ENCODE measurements around the gene SRRM4.

Gene SRRM4

DNA sequence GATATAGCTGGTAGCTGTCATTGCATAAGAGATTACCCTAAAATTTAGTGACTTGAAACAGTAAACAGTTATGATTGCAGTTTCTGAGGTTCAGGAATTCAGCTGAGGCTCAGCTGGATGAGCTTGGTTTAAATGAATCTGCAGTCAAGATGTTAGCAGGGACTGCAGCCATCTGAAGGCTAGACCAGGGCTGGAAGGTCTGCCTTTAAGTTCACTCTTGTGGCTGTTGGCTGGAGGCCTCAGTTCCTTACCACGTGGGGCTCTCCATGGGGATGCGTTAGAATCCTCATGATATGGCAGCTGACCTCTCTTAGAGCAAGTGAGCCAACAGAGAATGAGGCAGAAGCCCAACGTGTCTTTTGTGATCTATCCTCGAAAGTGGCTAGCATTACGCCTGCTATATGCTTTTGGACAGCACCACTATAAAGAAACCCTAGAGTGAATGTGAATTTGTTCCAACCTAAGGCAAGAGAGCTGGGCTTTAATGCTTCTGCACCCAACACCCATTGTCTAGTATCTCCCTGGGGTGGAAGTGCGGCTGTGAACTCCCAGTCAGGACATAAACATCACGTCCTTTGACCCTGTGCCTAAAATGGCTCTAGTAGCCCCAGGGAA is 223.4 kb downstream of the SRRM4 start:
- no peak for TF ChIP-seq ESRRG (CRISPR knock-in tag; IDR thresholded peaks at IDR 0.05)
- no peak for TF ChIP-seq ZFP30 (CRISPR knock-in tag; IDR thresholded peaks at IDR 0.05)
- TF ChIP-seq RARB (CRISPR knock-in tag; IDR thresholded peaks at IDR 0.05), result no peak
- TF ChIP-seq, protein P1, sequence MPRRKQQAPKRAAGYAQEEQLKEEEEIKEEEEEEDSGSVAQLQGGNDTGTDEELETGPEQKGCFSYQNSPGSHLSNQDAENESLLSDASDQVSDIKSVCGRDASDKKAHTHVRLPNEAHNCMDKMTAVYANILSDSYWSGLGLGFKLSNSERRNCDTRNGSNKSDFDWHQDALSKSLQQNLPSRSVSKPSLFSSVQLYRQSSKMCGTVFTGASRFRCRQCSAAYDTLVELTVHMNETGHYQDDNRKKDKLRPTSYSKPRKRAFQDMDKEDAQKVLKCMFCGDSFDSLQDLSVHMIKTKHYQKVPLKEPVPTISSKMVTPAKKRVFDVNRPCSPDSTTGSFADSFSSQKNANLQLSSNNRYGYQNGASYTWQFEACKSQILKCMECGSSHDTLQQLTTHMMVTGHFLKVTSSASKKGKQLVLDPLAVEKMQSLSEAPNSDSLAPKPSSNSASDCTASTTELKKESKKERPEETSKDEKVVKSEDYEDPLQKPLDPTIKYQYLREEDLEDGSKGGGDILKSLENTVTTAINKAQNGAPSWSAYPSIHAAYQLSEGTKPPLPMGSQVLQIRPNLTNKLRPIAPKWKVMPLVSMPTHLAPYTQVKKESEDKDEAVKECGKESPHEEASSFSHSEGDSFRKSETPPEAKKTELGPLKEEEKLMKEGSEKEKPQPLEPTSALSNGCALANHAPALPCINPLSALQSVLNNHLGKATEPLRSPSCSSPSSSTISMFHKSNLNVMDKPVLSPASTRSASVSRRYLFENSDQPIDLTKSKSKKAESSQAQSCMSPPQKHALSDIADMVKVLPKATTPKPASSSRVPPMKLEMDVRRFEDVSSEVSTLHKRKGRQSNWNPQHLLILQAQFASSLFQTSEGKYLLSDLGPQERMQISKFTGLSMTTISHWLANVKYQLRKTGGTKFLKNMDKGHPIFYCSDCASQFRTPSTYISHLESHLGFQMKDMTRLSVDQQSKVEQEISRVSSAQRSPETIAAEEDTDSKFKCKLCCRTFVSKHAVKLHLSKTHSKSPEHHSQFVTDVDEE (CRISPR knock-in tag; IDR thresholded peaks at IDR 0.05), result no peak
- ATAC-seq, result no peak

DNA sequence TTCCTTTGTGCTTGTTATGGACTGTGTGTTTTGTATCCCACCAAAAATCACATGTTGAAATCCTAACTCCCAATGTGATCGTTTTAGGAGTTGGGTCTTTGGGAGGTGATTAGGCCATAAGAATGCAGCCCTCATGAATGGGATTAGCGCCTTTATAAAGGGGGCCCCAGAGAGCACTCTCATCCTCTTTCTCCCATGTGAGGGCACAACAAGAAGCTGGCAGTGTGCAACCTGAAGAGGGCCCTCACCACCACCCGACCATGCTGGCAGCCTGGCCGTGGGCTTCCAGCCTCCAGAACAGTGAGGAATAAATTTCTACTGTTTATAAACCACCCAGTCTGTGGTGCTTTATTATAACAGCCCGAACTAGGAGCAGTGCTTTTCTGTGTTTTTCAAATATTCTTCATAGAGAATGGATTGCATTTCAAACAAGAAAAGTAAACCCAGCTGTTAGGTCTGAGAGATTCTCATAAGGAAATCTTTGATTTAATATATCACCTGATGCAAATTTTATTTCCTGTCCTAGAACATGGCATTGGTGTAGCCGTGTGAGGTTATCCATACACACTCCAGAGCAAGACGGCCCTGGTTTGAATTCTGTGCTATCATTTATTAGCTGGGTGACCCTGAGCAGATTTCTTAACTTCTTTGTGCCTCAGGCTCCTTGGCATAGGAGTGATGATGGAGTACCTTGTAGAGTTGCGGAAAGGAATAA is 225.2 kb downstream of the SRRM4 start:
- no peak for TF ChIP-seq ZNF70 (CRISPR knock-in tag; IDR thresholded peaks at IDR 0.05)
- TF ChIP-seq ZNF565 (CRISPR knock-in tag; conservative IDR thresholded peaks at IDR 0.05; ENCODE audit: low read depth), result no peak
- TF ChIP-seq, protein P2, sequence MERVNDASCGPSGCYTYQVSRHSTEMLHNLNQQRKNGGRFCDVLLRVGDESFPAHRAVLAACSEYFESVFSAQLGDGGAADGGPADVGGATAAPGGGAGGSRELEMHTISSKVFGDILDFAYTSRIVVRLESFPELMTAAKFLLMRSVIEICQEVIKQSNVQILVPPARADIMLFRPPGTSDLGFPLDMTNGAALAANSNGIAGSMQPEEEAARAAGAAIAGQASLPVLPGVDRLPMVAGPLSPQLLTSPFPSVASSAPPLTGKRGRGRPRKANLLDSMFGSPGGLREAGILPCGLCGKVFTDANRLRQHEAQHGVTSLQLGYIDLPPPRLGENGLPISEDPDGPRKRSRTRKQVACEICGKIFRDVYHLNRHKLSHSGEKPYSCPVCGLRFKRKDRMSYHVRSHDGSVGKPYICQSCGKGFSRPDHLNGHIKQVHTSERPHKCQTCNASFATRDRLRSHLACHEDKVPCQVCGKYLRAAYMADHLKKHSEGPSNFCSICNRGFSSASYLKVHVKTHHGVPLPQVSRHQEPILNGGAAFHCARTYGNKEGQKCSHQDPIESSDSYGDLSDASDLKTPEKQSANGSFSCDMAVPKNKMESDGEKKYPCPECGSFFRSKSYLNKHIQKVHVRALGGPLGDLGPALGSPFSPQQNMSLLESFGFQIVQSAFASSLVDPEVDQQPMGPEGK (CRISPR knock-in tag; IDR thresholded peaks at IDR 0.05; ENCODE audit: borderline replicate concordance), result no peak
- no peak for TF ChIP-seq ZNF8 (CRISPR knock-in tag; IDR thresholded peaks at IDR 0.05)
- TF ChIP-seq, protein P1 (CRISPR knock-in tag; IDR thresholded peaks at IDR 0.05), result no peak
- TF ChIP-seq ZFP3 (CRISPR knock-in tag; IDR thresholded peaks at IDR 0.05), result no peak
- no peak for TF ChIP-seq ARNTL (CRISPR knock-in tag; IDR thresholded peaks at IDR 0.05; ENCODE audit: borderline replicate concordance, low read depth)
- TF ChIP-seq CSDC2 (CRISPR knock-in tag; IDR thresholded peaks at IDR 0.05), result no peak
- TF ChIP-seq TCF4 (CRISPR knock-in tag; IDR thresholded peaks at IDR 0.05; ENCODE audit: borderline replicate concordance), result no peak
- TF ChIP-seq, protein P3, sequence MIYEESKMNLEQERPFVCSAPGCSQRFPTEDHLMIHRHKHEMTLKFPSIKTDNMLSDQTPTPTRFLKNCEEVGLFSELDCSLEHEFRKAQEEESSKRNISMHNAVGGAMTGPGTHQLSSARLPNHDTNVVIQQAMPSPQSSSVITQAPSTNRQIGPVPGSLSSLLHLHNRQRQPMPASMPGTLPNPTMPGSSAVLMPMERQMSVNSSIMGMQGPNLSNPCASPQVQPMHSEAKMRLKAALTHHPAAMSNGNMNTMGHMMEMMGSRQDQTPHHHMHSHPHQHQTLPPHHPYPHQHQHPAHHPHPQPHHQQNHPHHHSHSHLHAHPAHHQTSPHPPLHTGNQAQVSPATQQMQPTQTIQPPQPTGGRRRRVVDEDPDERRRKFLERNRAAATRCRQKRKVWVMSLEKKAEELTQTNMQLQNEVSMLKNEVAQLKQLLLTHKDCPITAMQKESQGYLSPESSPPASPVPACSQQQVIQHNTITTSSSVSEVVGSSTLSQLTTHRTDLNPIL (CRISPR knock-in tag; IDR thresholded peaks at IDR 0.05; ENCODE audit: low read depth), result no peak
- TF ChIP-seq RARB (CRISPR knock-in tag; IDR thresholded peaks at IDR 0.05), result no peak
- TF ChIP-seq OSR1 (CRISPR knock-in tag; IDR thresholded peaks at IDR 0.05), result no peak
- ATAC-seq, result no peak

DNA sequence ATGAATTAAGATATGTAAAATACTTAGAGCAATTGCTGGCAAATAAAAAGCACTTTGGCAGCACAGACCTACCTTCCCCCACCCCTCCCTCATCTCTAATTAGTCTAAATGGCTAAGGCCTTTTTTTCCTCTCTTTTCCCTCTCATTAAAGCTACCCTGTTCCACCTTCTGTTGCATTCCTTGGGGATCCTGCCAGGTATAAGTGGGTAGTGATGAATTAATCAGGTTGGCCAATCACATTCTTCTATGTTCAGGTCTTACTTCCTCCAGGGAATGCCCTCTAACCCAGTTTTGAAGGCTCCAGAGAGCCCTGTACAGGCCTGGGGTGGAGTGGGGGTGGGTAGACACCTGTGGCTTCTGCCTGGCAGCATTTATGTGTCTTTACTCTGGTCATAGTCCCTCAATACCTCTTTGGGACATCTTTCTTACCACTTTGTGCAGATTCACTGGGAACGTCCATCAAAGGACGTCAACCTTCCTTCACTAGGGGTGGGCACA is 225.8 kb downstream of the SRRM4 start:
- no peak for ATAC-seq
- TF ChIP-seq ZFP30 (CRISPR knock-in tag; IDR thresholded peaks at IDR 0.05), result no peak

DNA sequence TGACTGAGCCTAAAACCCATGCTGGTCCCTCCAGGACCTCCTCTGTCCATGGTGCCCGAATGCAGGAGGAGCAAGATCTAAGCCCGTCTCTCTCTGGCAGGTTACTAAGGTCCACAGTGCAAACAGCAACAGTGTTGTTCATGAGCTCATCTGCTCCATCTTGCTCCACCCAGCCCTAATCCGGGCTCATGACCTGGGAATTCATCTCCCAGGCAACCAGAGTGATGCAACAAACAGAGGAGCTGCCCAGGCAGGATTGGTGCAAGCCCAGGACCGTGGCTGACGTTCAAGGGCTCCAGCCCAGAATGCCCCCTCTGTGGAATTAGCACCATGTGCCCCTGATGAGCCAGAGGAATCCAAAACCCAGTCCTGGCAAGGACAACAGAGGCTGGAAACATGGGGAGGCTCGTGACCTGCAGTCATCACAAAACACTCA is 227.3 kb downstream of the SRRM4 start:
- no peak for ATAC-seq
- TF ChIP-seq PPARA (CRISPR knock-in tag; IDR thresholded peaks at IDR 0.05; ENCODE audit: borderline replicate concordance) (no peak), ZNF8 (CRISPR knock-in tag; IDR thresholded peaks at IDR 0.05) (no peak), ZFP30 (CRISPR knock-in tag; IDR thresholded peaks at IDR 0.05) (no peak), CSDC2 (CRISPR knock-in tag; IDR thresholded peaks at IDR 0.05) (no peak), ZNF70 (CRISPR knock-in tag; IDR thresholded peaks at IDR 0.05) (no peak), TOX (CRISPR knock-in tag; IDR thresholded peaks at IDR 0.05; ENCODE audit: borderline replicate concordance) (no peak), ZNF565 (CRISPR knock-in tag; conservative IDR thresholded peaks at IDR 0.05; ENCODE audit: low read depth) (no peak), RARB (CRISPR knock-in tag; IDR thresholded peaks at IDR 0.05) (no peak), SNAI2 (CRISPR knock-in tag; IDR thresholded peaks at IDR 0.05) (no peak), TCF4 (CRISPR knock-in tag; IDR thresholded peaks at IDR 0.05; ENCODE audit: borderline replicate concordance) (no peak), ARNTL (CRISPR knock-in tag; IDR thresholded peaks at IDR 0.05; ENCODE audit: borderline replicate concordance, low read depth) (no peak)
- TF ChIP-seq, protein P4, sequence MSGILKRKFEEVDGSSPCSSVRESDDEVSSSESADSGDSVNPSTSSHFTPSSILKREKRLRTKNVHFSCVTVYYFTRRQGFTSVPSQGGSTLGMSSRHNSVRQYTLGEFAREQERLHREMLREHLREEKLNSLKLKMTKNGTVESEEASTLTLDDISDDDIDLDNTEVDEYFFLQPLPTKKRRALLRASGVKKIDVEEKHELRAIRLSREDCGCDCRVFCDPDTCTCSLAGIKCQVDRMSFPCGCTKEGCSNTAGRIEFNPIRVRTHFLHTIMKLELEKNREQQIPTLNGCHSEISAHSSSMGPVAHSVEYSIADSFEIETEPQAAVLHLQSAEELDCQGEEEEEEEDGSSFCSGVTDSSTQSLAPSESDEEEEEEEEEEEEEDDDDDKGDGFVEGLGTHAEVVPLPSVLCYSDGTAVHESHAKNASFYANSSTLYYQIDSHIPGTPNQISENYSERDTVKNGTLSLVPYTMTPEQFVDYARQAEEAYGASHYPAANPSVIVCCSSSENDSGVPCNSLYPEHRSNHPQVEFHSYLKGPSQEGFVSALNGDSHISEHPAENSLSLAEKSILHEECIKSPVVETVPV (CRISPR knock-in tag; IDR thresholded peaks at IDR 0.05), result no peak
- TF ChIP-seq, protein P2 (CRISPR knock-in tag; IDR thresholded peaks at IDR 0.05; ENCODE audit: borderline replicate concordance), result no peak

All from SK-N-SH treated with all-trans-retinoic acid at 6 μM for 48 hours (cell line).